Neural cell (in vitro differentiated cells): Measurements from ENCODE around the gene PRR36. TPM values are rescaled to one million over a fixed set of nuclear protein-coding genes. Genes with fewer than 3 reads are reported as not detected.

ENCODE experiments used
- H2AFZ ChIP-seq: fragments of 200-600, 300-800 bp; sonication (generic), shearing (Covaris generic); 2 replicates; pipeline ENCODE4 v1.6.0; 2014; ENCODE audit warnings: low read depth, mild to moderate bottlenecking, antibody characterized with exemption, low read length, moderate library complexity
- H3F3A ChIP-seq: fragments of 200-600 bp; shearing (Covaris generic); 2 replicates; pipeline ENCODE4 v1.6.1; 2016; ENCODE audit warnings: mild to moderate bottlenecking, moderate library complexity, mixed read lengths, antibody characterized with exemption, low read length; ENCODE audit not compliant: insufficient read depth, poor library complexity, severe bottlenecking
- H3K27ac ChIP-seq: fragments of 200-600, 300-800 bp; sonication (generic), shearing (Covaris generic); 2 replicates; pipeline ENCODE4 v1.5.1; 2014; ENCODE audit warnings: mild to moderate bottlenecking, low read length, moderate library complexity
- H3K27me3 ChIP-seq: fragments of 300-800, 200-600 bp; sonication (generic), shearing (Covaris generic); 2 replicates; pipeline ENCODE4 v1.6.0; 2014; ENCODE audit warnings: mild to moderate bottlenecking, low read depth, low read length, moderate library complexity; ENCODE audit not compliant: insufficient read depth
- H3K36me3 ChIP-seq: fragments of 300-800, 200-600 bp; sonication (generic), shearing (Covaris generic); 2 replicates; pipeline ENCODE4 v1.5.1; 2014; ENCODE audit warnings: mild to moderate bottlenecking, antibody characterized with exemption, low read length, moderate library complexity; ENCODE audit not compliant: insufficient read depth
- H3K4me2 ChIP-seq: fragments of 300-800, 200-600 bp; sonication (generic), shearing (Covaris generic); 2 replicates; pipeline ENCODE4 v1.6.0; 2014; ENCODE audit warnings: mild to moderate bottlenecking, low read length
- H3K4me3 ChIP-seq: fragments of 300-800, 200-600 bp; sonication (generic), shearing (Covaris generic); 2 replicates; pipeline ENCODE4 v1.5.1; 2014; ENCODE audit warnings: mild to moderate bottlenecking, low read length, moderate library complexity
- H3K79me2 ChIP-seq: fragments of 200-600 bp; shearing (Covaris generic); replicated peaks from 2 replicates; pipeline ENCODE4 v1.6.0; 2014; ENCODE audit warnings: mild to moderate bottlenecking, low read length, moderate library complexity; ENCODE audit not compliant: insufficient read depth
- H3K9ac ChIP-seq: fragments of 300-800, 200-600 bp; sonication (generic), shearing (Covaris generic); 2 replicates; pipeline ENCODE4 v1.6.1; 2016; ENCODE audit warnings: mild to moderate bottlenecking, low read length, mixed read lengths
- H3K9me2 ChIP-seq: fragments of 200-600 bp; shearing (Covaris generic); 2 replicates; pipeline ENCODE4 v1.6.1; 2016; ENCODE audit warnings: mild to moderate bottlenecking, low read length, mixed read lengths; ENCODE audit not compliant: insufficient read depth
- H3K9me3 ChIP-seq: fragments of 200-600, 300-800 bp; sonication (generic), shearing (Covaris generic); 2 replicates; pipeline ENCODE4 v1.6.1; 2016; ENCODE audit warnings: mild to moderate bottlenecking, mixed run types, low read length, moderate library complexity, mixed read lengths
- H4K20me1 ChIP-seq: fragments of 200-600 bp; shearing (Covaris generic); 2 replicates; pipeline ENCODE4 v1.6.1; 2016; ENCODE audit warnings: mild to moderate bottlenecking, mixed run types; ENCODE audit not compliant: insufficient read depth
- CTCF ChIP-seq: fragments of 450-650 bp; IDR thresholded peaks from 2 replicates; pipeline ENCODE4 v1.5.1; 2014; ENCODE audit warnings: antibody characterized with exemption, mild to moderate bottlenecking, moderate library complexity; ENCODE audit not compliant: poor library complexity, severe bottlenecking
- EP300 ChIP-seq: fragments of 450-650 bp; conservative IDR thresholded peaks from 2 replicates; pipeline ENCODE4 v1.6.1; 2014; ENCODE audit warnings: antibody characterized with exemption, mild to moderate bottlenecking, moderate library complexity; ENCODE audit not compliant: poor library complexity, severe bottlenecking
- EZH2 ChIP-seq: fragments of 200-600, 300-800 bp; shearing (Covaris generic), sonication (generic); IDR thresholded peaks from 2 replicates; pipeline ENCODE4 v1.6.1; 2014; ENCODE audit warnings: antibody characterized with exemption, low read length, borderline replicate concordance, mild to moderate bottlenecking; ENCODE audit not compliant: insufficient read depth, poor library complexity, severe bottlenecking
- MXI1 ChIP-seq: fragments of 450-650 bp; conservative IDR thresholded peaks from 2 replicates; pipeline ENCODE4 v1.6.1; 2014; ENCODE audit warnings: antibody characterized with exemption, mild to moderate bottlenecking; ENCODE audit not compliant: poor library complexity, severe bottlenecking
- POLR2AphosphoS5 ChIP-seq: IDR thresholded peaks from 2 replicates; pipeline ENCODE4 v1.6.1; 2012
- RAD21 ChIP-seq: fragments of 450-650 bp; conservative IDR thresholded peaks from 2 replicates; pipeline ENCODE4 v1.6.1; 2014; ENCODE audit warnings: antibody characterized with exemption, mild to moderate bottlenecking, moderate library complexity
- REST ChIP-seq: IDR thresholded peaks from 2 replicates; pipeline ENCODE4 v1.6.1; 2012; ENCODE audit warnings: borderline replicate concordance
- SMC3 ChIP-seq: fragments of 450-650 bp; conservative IDR thresholded peaks from 2 replicates; pipeline ENCODE4 v1.6.1; 2014; ENCODE audit warnings: antibody characterized with exemption, mild to moderate bottlenecking, moderate library complexity; ENCODE audit not compliant: poor library complexity
- TAF1 ChIP-seq: IDR thresholded peaks from 2 replicates; pipeline ENCODE4 v1.6.1; 2012; ENCODE audit warnings: low read depth
- polyA plus RNA-seq: library from polyadenylated mRNA; depleted of rRNA; stranded (reverse); fragments of >200 nt; gene quantifications from 2 replicates; pipeline ENCODE4 v1.2.3, GENCODE V29; 2014

The PRR36 gene
- polyA plus RNA-seq, 1 donor from 2014 or later = 2.5 TPM

- no peak overlapping the region for H3K9ac ChIP-seq
- no peak overlapping the region for H3K4me3 ChIP-seq
- no peaks in the 10 kb centered on the region for H3K9me2 ChIP-seq
- no peaks in the 10 kb centered on the region for H4K20me1 ChIP-seq
- H3K9me3 ChIP-seq = no peaks in the 10 kb centered on the region
- no peaks in the 10 kb centered on the region for H3K36me3 ChIP-seq
- no peak overlapping the region for H3K27ac ChIP-seq
- TF ChIP-seq EZH2 = no peak
- TF ChIP-seq TAF1 = no peak
- no peak for TF ChIP-seq RAD21
- TF ChIP-seq EP300 = no peak
- TF ChIP-seq MXI1 = no peak
- TF ChIP-seq CTCF = no peak
- no peak for TF ChIP-seq SMC3
- no peak for TF ChIP-seq REST
- no peak for TF ChIP-seq POLR2AphosphoS5
- H3K27me3 ChIP-seq = no peaks in the 10 kb centered on the region
- no peaks in the 10 kb centered on the region for H3F3A ChIP-seq
- H2AFZ ChIP-seq = no peak overlapping the region
- no peak overlapping the region for H3K4me2 ChIP-seq
- no peaks in the 10 kb centered on the region for H3K79me2 ChIP-seq
Observed at GRCh38 chr19:7819337-7819736, 54.9 kb downstream of the PRR36 start.

GRCh38 chr19:7818806-7819205 lies 55.4 kb downstream of the PRR36 start:
- Histone ChIP-seq H3K27me3 (no peaks in the 10 kb centered on the region), H2AFZ (no peak overlapping the region), H3K36me3 (no peaks in the 10 kb centered on the region), H3F3A (no peaks in the 10 kb centered on the region), H3K9me2 (no peaks in the 10 kb centered on the region), H3K4me2 (no peak overlapping the region), H3K4me3 (no peak overlapping the region), H3K9ac (no peak overlapping the region), H3K9me3 (no peaks in the 10 kb centered on the region), H4K20me1 (no peaks in the 10 kb centered on the region), H3K79me2 (no peaks in the 10 kb centered on the region), H3K27ac (no peak overlapping the region)
- TF ChIP-seq TAF1 = no peak
- TF ChIP-seq REST = no peak
- no peak for TF ChIP-seq EP300
- no peak for TF ChIP-seq RAD21
- TF ChIP-seq POLR2AphosphoS5 = no peak
- no peak for TF ChIP-seq EZH2
- TF ChIP-seq SMC3 = no peak
- no peak for TF ChIP-seq CTCF
- TF ChIP-seq MXI1 = no peak
